ENCODE data around the gene FBF1. TPM values are rescaled to one million over a fixed set of nuclear protein-coding genes. Genes with fewer than 3 reads are reported as not detected.
"Not testable (repeated sequence)": the region's sequence is repeated elsewhere in the genome, so short reads cannot be mapped to it uniquely, and the experiment has no call there.

The FBF1 gene
- total RNA-seq, 4 donors from 2014 or later, result 11.0 to 16.5 (median 14.2) TPM

DNA sequence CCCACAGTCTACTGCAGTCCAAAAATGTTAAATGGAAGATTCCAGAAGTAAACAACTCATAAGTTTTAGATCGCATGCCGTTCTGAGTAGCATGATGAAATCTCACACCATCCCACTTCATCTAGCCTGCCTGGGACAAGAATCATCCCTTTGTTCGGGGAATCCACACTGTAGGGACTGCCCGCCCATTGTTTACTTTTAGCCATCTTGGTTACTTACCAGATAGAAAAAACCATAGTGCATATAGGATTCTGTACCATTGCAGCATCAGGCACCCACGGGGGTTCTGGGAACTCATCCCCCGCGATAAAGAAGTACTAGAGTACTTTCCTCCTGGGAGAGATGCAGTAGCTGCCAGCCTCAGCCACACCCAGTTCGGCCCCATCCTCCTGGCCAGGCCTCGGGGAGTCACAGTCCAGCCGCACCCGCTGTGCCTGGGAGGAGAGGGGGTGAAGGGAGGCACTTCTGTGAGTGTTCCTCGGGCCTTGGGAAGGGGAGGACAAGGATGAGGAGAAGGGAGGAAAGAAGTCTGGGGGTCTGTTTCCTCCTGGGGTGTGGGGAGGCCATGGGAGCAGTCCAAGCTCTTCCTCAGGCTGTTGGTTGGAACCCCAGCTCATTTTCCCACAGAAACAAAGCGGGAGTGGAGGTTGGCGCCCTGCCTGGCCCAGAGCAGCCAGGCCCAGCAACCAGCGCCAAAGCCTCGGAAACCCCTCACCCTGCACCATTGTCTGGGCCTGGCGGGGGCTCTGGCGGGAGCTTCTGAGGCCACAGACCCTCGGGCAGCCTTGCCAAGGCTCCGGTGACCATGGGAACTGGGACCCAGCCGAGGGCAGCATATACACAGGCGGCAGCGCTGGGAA, 71.3 kb downstream of the FBF1 start:
- peak in 1 of 2 donors; percentile 75 for DNase-seq
- intact Hi-C loops (cut with DNase I; ENCODE audit: low total_unique reads), result no loop called here
- no peaks in the 10 kb centered on the region for H3K9me3 ChIP-seq
- H3K4me1 ChIP-seq, result peaks cover 7 to 20% of the 10 kb centered on the region in 2 donors
- no peaks in the 10 kb centered on the region for H3K27me3 ChIP-seq
- H3K4me3 ChIP-seq, result peak overlapping the region; percentile 8 to 25
- H3K36me3 ChIP-seq, result no peaks in the 10 kb centered on the region
- TF ChIP-seq, protein P1, sequence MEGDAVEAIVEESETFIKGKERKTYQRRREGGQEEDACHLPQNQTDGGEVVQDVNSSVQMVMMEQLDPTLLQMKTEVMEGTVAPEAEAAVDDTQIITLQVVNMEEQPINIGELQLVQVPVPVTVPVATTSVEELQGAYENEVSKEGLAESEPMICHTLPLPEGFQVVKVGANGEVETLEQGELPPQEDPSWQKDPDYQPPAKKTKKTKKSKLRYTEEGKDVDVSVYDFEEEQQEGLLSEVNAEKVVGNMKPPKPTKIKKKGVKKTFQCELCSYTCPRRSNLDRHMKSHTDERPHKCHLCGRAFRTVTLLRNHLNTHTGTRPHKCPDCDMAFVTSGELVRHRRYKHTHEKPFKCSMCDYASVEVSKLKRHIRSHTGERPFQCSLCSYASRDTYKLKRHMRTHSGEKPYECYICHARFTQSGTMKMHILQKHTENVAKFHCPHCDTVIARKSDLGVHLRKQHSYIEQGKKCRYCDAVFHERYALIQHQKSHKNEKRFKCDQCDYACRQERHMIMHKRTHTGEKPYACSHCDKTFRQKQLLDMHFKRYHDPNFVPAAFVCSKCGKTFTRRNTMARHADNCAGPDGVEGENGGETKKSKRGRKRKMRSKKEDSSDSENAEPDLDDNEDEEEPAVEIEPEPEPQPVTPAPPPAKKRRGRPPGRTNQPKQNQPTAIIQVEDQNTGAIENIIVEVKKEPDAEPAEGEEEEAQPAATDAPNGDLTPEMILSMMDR (IDR thresholded peaks at IDR 0.05), result no peak
- no peak for TF ChIP-seq POLR2A (IDR thresholded peaks at IDR 0.05)
- peak overlapping the region; percentile 87 to 99 for H3K27ac ChIP-seq

DNA sequence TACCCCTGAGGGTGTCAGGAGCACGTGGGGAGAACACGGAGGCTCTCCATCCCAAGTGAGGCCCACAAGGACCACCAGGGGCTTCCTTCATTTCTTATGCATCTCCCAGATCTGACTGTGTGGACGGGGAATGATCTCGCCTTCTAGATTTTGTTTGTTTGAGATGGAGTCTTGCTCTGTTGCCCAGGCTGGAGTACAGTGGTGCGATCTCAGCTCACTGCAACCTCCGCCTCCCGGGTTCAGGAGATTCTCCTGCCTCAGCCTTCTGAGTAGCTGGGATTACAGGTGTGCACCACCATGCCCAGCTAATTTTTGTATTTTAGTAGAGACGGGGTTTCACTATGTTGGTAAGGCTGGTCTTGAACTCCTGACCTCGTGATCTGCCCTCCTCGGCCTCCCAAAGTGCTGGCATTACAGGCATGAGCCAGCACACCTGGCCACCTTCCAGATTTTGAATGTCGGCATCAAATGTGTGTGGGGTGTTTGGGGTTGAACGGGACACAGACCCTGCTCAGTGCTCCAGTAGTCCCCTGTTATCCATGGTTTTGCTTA, 72.0 kb downstream of the FBF1 start:
- H3K4me3 ChIP-seq; H3K9me3 ChIP-seq; H3K36me3 ChIP-seq; DNase-seq; intact Hi-C loops (cut with DNase I; ENCODE audit: low total_unique reads); H3K27me3 ChIP-seq: not testable (repeated sequence)
- Histone ChIP-seq H3K4me1 (peaks cover 7 to 14% of the 10 kb centered on the region in 2 donors), H3K27ac (peak overlapping the region; percentile 87 to 99)

DNA sequence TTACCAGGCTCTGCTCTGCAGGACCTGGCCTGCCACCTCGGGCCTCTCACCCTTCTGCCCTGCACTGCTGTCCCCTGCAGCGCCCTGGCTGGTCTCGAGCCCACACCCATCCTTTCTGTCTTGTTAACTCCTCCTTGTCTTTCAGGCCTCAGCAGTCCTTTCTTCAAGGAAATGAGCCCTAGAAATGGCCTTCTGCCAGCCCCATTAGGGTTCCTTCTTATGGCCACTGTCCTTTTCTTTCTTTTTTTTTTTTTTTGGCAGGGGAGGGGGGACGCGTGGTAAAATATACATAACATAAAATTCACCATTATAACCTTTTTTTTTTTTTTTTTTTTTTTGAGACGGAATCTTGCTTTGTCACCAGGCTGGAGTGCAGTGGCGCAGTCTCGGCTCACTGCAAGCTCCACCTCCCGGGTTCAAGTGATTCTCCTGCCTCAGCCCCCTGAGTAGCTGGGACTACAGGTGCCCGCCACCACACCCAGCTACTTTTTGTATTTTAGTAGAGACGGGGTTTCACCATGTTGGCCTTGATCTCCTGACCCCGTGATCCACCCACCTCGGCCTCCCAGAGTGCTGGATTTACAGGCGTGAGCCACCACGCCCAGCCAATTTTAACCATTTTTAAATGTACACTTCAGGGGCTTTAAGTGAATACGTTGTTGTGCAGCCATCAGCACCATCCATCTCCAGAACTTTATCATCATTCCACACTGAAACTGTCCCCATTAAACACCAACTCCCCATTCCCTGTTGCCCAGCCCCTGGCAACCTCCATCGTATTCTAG, 75.2 kb downstream of the FBF1 start:
- intact Hi-C loops (cut with DNase I; ENCODE audit: low total_unique reads); H3K4me3 ChIP-seq; H3K27me3 ChIP-seq; DNase-seq; H3K36me3 ChIP-seq; H3K4me1 ChIP-seq; H3K9me3 ChIP-seq: not testable (repeated sequence)
- peak overlapping the region; percentile 76 to 81 for H3K27ac ChIP-seq

DNA sequence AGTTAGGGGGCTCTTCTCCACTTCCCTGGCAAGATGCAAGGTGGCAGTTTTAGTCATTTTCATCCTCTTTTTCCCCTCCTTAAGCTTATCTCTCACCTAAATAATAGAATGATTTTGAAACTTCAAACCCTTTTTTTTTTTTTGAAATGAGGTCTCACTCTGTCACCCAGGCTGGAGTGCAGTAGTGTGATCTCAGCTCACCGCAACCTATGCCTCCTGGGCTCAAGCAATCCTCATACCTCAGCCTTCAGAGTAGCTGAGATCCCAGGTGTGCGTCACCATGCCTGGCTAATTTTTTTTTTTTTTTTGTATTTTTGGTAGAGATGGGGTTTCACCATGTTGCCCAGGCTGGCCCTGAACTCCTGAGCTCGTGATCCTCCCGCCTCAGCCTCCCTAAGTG, 76.0 kb downstream of the FBF1 start:
- H3K27me3 ChIP-seq; H3K4me1 ChIP-seq; H3K9me3 ChIP-seq; H3K4me3 ChIP-seq; DNase-seq; H3K36me3 ChIP-seq; intact Hi-C loops (cut with DNase I; ENCODE audit: low total_unique reads): not testable (repeated sequence)
- peak overlapping the region; percentile 76 to 81 for H3K27ac ChIP-seq

DNA sequence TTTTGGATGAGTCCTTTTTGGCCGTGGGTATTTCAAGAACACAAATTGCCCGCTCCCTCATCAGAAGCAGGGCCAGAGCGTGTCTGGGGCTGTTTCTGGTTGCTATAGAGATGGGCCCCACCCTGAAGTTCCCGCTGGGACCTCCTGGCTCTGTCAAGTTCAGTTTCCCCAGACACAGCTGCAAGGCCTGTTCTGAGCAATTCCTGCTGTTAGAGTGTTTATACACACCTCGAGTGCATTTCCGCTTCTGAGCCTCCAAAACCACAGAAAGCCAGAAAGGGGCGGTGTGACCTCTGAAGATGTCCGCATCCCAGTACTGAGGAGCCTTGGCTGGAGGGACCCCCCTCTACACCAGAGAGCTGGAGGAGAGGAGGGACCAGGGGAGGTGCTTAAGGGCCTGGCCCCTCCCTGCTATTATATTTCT, 76.4 kb downstream of the FBF1 start:
- Histone ChIP-seq H3K4me1 (no peaks in the 10 kb centered on the region), H3K36me3 (no peaks in the 10 kb centered on the region), H3K9me3 (no peaks in the 10 kb centered on the region), H3K4me3 (no peak overlapping the region), H3K27ac (peak overlapping the region; percentile 76 to 81), H3K27me3 (no peaks in the 10 kb centered on the region)
- intact Hi-C loops (cut with DNase I; ENCODE audit: low total_unique reads), result no loop called here
- TF ChIP-seq POLR2A (IDR thresholded peaks at IDR 0.05), result no peak
- TF ChIP-seq, protein P1 (IDR thresholded peaks at IDR 0.05), result no peak
- DNase-seq, result peak; percentile 79 to 84

DNA sequence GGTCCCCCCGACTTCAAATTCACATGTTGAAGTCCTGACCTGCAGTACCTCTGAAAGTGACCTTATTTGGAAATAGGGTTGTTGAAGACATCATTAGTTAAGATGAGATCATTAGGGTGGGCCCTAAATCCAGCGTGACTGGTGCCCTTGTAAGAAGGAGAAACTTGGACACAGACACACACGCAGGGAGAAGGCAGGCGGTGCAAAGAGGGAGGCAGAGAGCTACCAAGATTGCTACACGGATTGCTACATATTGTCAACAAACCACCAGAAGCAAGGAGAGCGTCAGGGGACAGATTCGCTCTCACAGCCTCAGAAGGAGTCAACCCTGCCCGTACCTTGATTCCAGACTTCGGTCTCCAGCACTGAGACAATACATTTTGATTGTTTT, 78.9 kb downstream of the FBF1 start:
- intact Hi-C loops (cut with DNase I; ENCODE audit: low total_unique reads), result no loop called here
- Histone ChIP-seq H3K27me3 (no peaks in the 10 kb centered on the region), H3K36me3 (no peaks in the 10 kb centered on the region), H3K27ac (peak overlapping the region; percentile 61 to 75), H3K4me1 (no peaks in the 10 kb centered on the region), H3K4me3 (no peak overlapping the region), H3K9me3 (no peaks in the 10 kb centered on the region)
- TF ChIP-seq, protein P1 (IDR thresholded peaks at IDR 0.05), result no peak
- TF ChIP-seq POLR2A (IDR thresholded peaks at IDR 0.05), result peak; percentile 13 to 16
- DNase-seq, result peak in 1 of 2 donors; percentile 67

Other genes starting within 250 kb of the FBF1 start
- gene ITGB4, start 219.6 kb downstream of the FBF1 start, total RNA-seq, result 100 to 1,000 TPM in 1 of 4 donors, 10 to 100 TPM in 3; 38.0 to 100 (median 62.3) TPM
- gene GALK1, start 175.8 kb downstream of the FBF1 start, total RNA-seq, result 10 to 100 TPM in 3 of 4 donors, not detected in 1; 19.4 to 37.1 (median 35.6) TPM
- 10 to 100 TPM in 3 of 4 donors, 1 to 10 TPM in 1; 6.9 to 69.7 (median 45.5) TPM for gene UNK, start 156.2 kb downstream of the FBF1 start, total RNA-seq
- gene UNC13D, start 96.6 kb downstream of the FBF1 start, total RNA-seq, result 10 to 100 TPM in 2 of 4 donors, 1 to 10 TPM in 2; 1.2 to 32.7 (median 11.8) TPM
- gene WBP2, start 85.7 kb downstream of the FBF1 start, total RNA-seq, result 100 to 1,000 TPM in 1 of 4 donors, 10 to 100 TPM in 3; 19.7 to 115 (median 34.5) TPM
- 10 to 100 TPM in 3 of 4 donors, 1 to 10 TPM in 1; 6.8 to 70.1 (median 19.0) TPM for gene TRIM47, start 62.5 kb downstream of the FBF1 start, total RNA-seq
- 10 to 100 TPM; 20.0 to 36.9 (median 30.1) TPM for gene TRIM65, start 44.1 kb downstream of the FBF1 start, total RNA-seq
- 10 to 100 TPM; 32.3 to 99.8 (median 47.8) TPM for gene MRPL38, start 36.2 kb downstream of the FBF1 start, total RNA-seq
- gene ACOX1, start 38.1 kb upstream of the FBF1 start, total RNA-seq, result 10 to 100 TPM; 11.2 to 70.0 (median 42.0) TPM
- gene TEN1, start 38.2 kb upstream of the FBF1 start, total RNA-seq, result 10 to 100 TPM in 3 of 4 donors, 1 to 10 TPM in 1; 3.1 to 17.2 (median 15.0) TPM
- gene CDK3, start 59.8 kb upstream of the FBF1 start, total RNA-seq, result 10 to 100 TPM in 1 of 4 donors, 1 to 10 TPM in 2, not detected in 1; 8.5 to 10.8 (median 9.6) TPM
- gene EVPL, start 86.3 kb upstream of the FBF1 start, total RNA-seq, result 1 to 10 TPM in 3 of 4 donors, under 1 TPM in 1; 0.59 to 3.7 (median 2.8) TPM
- gene SRP68, start 131.5 kb upstream of the FBF1 start, total RNA-seq, result 100 to 1,000 TPM in 1 of 4 donors, 10 to 100 TPM in 3; 25.1 to 117 (median 65.0) TPM
- gene GALR2, start 133.7 kb upstream of the FBF1 start, total RNA-seq, result not detected
- not detected for gene ZACN, start 138.1 kb upstream of the FBF1 start, total RNA-seq
- gene EXOC7, start 162.7 kb upstream of the FBF1 start, total RNA-seq, result 100 to 1,000 TPM in 3 of 4 donors, 10 to 100 TPM in 1; 34.7 to 118 (median 109) TPM
- gene FOXJ1, start 200.2 kb upstream of the FBF1 start, total RNA-seq, result 10 to 100 TPM in 1 of 4 donors, 1 to 10 TPM in 1, under 1 TPM in 2; 0.51 to 14.0 (median 1.0) TPM